Activated naive CD8-positive, alpha-beta T cell treated with anti-CD3 and anti-CD28 coated beads, Interleukin-2, amount 50 U/mL, for 24 hours (primary cell): ENCODE results near the gene F2.

Experiments
- ATAC-seq: fragments of 150-1000 bp; cut with Tn5 transposase; one replicate; pipeline ENCODE4 v1.10.0; 2021
- DNase-seq: peaks from one replicate; pipeline ENCODE4 v3.0.0; 2021
- H3K27ac Mint-ChIP-seq: one replicate; pipeline ENCODE4 v1.8.0; 2021; ENCODE audit warnings: mild to moderate bottlenecking, mixed read lengths
- H3K27me3 Mint-ChIP-seq: one replicate; pipeline ENCODE4 v1.8.0; 2021; ENCODE audit warnings: mixed read lengths
- H3K36me3 Mint-ChIP-seq: one replicate; pipeline ENCODE4 v1.8.0; 2021; ENCODE audit warnings: low read depth, mixed read lengths
- H3K4me1 Mint-ChIP-seq: one replicate; pipeline ENCODE4 v1.8.0; 2021; ENCODE audit warnings: mixed read lengths
- H3K4me3 Mint-ChIP-seq: one replicate; pipeline ENCODE4 v1.8.0; 2021; ENCODE audit warnings: mild to moderate bottlenecking, moderate library complexity, mixed read lengths
- H3K9me3 Mint-ChIP-seq: one replicate; pipeline ENCODE4 v1.8.0; 2021; ENCODE audit warnings: mixed read lengths

Gene F2

DNA sequence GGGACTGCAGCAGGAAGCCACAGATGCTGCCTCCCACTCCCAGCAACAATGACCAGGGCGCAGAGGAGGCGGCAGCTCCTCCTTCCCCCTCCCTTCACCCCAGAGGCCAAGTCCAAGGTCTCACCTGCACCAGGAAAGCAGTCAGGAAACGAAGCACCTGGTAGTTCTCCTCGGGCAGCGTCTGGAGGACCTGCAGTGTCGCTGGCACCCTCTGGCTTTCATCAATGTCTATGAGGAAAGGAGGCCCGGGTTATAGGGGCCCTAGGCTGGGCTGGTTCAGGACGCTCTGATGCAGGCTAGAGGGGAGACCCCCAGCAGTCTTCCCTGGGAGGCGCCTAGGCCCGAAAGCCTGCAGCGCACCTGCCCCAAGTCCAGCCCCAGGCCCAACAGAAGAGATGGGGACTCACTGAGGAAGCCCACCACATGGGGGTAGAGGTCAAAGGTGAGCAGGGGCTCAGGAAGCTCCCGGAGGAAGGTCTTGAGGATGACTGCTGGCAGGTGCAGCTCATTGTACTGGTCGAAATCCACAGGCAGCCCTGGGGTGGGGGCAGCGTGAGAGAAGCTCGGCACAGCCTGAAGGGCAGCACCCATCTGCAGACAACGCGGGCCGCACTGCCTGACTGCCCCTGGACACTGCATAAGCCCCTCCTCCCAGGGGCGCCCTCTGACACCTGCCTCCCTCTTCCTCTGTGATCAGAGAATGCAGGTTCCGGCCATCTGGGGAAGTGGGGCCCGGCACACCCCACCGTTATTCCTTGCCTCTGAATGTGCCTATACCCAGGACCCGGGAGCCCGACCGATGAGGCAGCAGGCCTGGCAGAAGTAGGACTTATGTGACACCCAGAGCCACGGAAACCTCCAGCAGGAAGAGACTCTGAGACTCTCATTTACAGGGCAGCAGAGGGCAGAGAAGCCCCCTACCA is 39.5 kb upstream of the F2 start:
- H3K9me3 Mint-ChIP-seq: no peaks in the 10 kb centered on the region
- no peak overlapping the region for H3K27ac Mint-ChIP-seq
- ATAC-seq (no peak), DNase-seq (no peak)
- no peak overlapping the region for H3K4me3 Mint-ChIP-seq
- no peaks in the 10 kb centered on the region for H3K27me3 Mint-ChIP-seq
- no peaks in the 10 kb centered on the region for H3K36me3 Mint-ChIP-seq
- H3K4me1 Mint-ChIP-seq: peaks cover 22% of the 10 kb centered on the region

GRCh38 chr11:46680164-46680760 is 38.8 kb upstream of the F2 start:
- H3K36me3 Mint-ChIP-seq: no peaks in the 10 kb centered on the region
- no peak for DNase-seq
- no peaks in the 10 kb centered on the region for H3K9me3 Mint-ChIP-seq
- H3K4me3 Mint-ChIP-seq: no peak overlapping the region
- no peak overlapping the region for H3K27ac Mint-ChIP-seq
- ATAC-seq: no peak
- no peaks in the 10 kb centered on the region for H3K27me3 Mint-ChIP-seq
- H3K4me1 Mint-ChIP-seq: peaks cover 15% of the 10 kb centered on the region

GRCh38 chr11:46680815-46681214 is 38.2 kb upstream of the F2 start:
- Mint-ChIP-seq H3K9me3 (no peaks in the 10 kb centered on the region), H3K4me3 (no peak overlapping the region), H3K4me1 (peaks cover 11% of the 10 kb centered on the region), H3K27me3 (no peaks in the 10 kb centered on the region), H3K27ac (no peak overlapping the region), H3K36me3 (no peaks in the 10 kb centered on the region)
- ATAC-seq (no peak), DNase-seq (no peak)

DNA sequence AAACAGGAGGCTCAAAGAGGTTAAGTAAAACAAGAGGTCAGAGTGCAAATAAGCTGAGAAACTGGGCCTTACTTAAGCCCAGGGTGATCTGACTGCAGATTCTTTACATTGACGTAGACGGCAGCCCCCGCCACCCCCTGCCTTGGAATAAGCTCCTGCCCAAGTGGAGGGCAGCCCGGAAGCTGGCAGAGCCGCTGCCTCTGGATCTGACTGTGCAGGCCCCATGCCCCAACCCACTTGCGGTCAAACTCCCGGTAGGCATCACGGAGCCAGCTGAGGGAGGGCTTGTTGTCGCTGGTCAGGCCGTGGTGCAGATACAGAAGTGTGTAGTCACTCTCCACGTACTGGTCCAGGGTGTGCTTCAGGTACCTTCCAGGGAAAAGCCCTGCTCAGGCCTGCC is 37.2 kb upstream of the F2 start:
- no peak for DNase-seq
- Mint-ChIP-seq H3K27me3 (no peaks in the 10 kb centered on the region), H3K4me1 (peaks cover 3% of the 10 kb centered on the region), H3K36me3 (peaks cover 3% of the 10 kb centered on the region), H3K27ac (no peak overlapping the region), H3K4me3 (no peak overlapping the region), H3K9me3 (no peaks in the 10 kb centered on the region)
- no peak for ATAC-seq

DNA sequence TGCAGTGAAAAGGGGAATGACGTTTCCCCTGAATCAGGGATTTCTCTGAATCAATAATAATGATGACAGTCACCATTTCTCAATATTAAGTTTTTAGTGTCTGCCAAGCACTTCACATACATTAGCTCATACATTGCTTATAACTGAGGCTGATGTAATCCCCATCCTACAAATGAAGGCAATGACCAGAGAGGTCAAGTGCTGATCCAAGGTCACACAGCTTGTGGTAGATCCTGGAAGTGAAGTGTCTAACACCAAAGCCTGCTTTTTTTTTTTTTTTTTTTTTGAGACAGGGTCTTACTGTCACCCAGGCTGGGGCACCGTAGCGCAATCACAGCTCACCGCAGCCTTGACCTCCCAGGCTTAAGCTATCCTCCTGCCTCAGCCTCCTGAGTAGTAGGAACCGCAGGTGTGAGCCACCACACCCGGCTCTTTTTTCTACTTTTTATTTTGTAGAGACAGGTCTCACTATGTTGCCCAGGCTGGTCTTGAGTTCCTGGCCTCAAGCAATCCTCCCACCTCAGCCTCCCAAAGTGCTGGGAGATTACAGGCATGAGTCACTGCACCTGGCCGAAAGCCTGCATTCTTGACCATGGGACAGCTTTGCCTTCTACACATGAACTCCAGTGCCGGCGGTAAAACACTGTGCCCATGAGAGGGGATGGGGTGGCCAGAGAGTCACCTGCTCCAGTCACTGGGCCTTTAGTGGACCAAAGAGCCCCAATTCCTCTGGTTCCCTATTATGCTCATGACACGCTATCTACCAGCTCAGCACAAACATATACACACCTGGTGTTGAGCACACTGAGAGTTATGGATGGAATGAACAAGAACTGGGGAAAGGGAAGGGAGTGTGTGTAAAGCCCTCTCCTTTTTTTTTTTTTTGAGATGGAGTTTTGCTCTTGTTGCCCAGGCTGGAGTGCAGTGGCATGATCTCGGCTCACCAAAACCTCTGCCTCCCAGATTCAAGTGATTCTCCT is 36.0 kb upstream of the F2 start:
- Mint-ChIP-seq H3K36me3 (peaks cover 3% of the 10 kb centered on the region), H3K27ac (no peak overlapping the region), H3K4me1 (no peaks in the 10 kb centered on the region), H3K9me3 (no peaks in the 10 kb centered on the region), H3K4me3 (no peak overlapping the region), H3K27me3 (no peaks in the 10 kb centered on the region)
- DNase-seq: no peak
- ATAC-seq: no peak

DNA sequence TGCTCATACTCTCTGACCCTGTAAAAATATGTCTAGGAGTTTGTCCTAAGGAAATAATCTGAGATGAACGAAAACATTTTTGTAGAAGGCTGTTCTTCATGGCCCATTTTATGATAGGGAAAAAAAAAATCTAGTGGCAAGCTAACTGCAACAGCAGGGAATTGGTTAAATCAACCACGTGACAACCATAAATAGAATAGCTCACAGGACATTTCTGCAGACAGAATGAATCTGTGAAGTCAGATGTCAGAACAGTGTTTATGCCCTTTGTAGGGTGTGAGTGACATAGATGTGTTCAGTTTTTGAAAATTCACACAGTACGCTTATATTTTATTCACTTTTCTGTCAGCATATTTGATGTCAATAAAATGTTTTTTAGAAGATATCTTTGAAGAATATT is 34.6 kb upstream of the F2 start:
- no peak overlapping the region for H3K4me3 Mint-ChIP-seq
- ATAC-seq: no peak
- peaks cover 7% of the 10 kb centered on the region for H3K36me3 Mint-ChIP-seq
- no peaks in the 10 kb centered on the region for H3K4me1 Mint-ChIP-seq
- no peak for DNase-seq
- H3K27me3 Mint-ChIP-seq: no peaks in the 10 kb centered on the region
- no peaks in the 10 kb centered on the region for H3K9me3 Mint-ChIP-seq
- no peak overlapping the region for H3K27ac Mint-ChIP-seq

- H3K4me3 Mint-ChIP-seq: no peak overlapping the region
- H3K9me3 Mint-ChIP-seq: no peaks in the 10 kb centered on the region
- DNase-seq: no peak
- H3K27me3 Mint-ChIP-seq: no peaks in the 10 kb centered on the region
- ATAC-seq: no peak
- no peaks in the 10 kb centered on the region for H3K4me1 Mint-ChIP-seq
- no peak overlapping the region for H3K27ac Mint-ChIP-seq
- H3K36me3 Mint-ChIP-seq: peaks cover 7% of the 10 kb centered on the region
Measured at GRCh38 chr11:46686886-46687795, 31.9 kb upstream of the F2 start.

- H3K4me1 Mint-ChIP-seq: peaks cover 4% of the 10 kb centered on the region
- H3K27ac Mint-ChIP-seq: no peak overlapping the region
- ATAC-seq: no peak
- no peaks in the 10 kb centered on the region for H3K9me3 Mint-ChIP-seq
- peaks cover 9% of the 10 kb centered on the region for H3K36me3 Mint-ChIP-seq
- no peaks in the 10 kb centered on the region for H3K27me3 Mint-ChIP-seq
- H3K4me3 Mint-ChIP-seq: no peak overlapping the region
- DNase-seq: no peak
Measured at GRCh38 chr11:46690702-46691101, 28.3 kb upstream of the F2 start.

- no peaks in the 10 kb centered on the region for H3K27me3 Mint-ChIP-seq
- peaks cover 8% of the 10 kb centered on the region for H3K36me3 Mint-ChIP-seq
- no peaks in the 10 kb centered on the region for H3K9me3 Mint-ChIP-seq
- ATAC-seq (no peak), DNase-seq (no peak)
- peaks cover 5% of the 10 kb centered on the region for H3K4me1 Mint-ChIP-seq
- H3K4me3 Mint-ChIP-seq: no peak overlapping the region
- H3K27ac Mint-ChIP-seq: no peak overlapping the region
Measured at GRCh38 chr11:46692450-46692849, 26.6 kb upstream of the F2 start.

DNA sequence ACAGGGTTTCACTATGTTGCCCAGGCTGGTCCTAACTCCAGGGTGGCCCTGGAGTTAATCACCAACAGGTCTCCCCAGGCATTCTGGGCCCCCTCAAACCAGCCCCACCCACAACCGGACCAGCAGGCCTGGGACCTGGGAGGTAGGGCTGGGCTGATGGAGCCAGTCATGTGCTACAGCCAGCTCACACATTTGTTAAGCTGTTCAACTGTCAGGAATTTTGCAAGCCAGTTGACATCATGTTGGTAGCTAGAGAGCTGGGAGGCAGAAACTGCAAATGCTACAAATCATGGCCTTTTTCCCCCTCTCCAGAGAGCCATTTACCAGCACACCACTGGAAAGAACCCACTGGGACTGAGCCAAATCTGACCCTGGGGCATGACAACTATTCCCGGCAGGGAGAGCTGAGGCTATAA is 25.4 kb upstream of the F2 start:
- H3K4me3 Mint-ChIP-seq: no peak overlapping the region
- no peaks in the 10 kb centered on the region for H3K9me3 Mint-ChIP-seq
- DNase-seq (no peak), ATAC-seq (no peak)
- no peaks in the 10 kb centered on the region for H3K27me3 Mint-ChIP-seq
- H3K36me3 Mint-ChIP-seq: peaks cover 8% of the 10 kb centered on the region
- H3K4me1 Mint-ChIP-seq: peaks cover 17% of the 10 kb centered on the region
- no peak overlapping the region for H3K27ac Mint-ChIP-seq

DNA sequence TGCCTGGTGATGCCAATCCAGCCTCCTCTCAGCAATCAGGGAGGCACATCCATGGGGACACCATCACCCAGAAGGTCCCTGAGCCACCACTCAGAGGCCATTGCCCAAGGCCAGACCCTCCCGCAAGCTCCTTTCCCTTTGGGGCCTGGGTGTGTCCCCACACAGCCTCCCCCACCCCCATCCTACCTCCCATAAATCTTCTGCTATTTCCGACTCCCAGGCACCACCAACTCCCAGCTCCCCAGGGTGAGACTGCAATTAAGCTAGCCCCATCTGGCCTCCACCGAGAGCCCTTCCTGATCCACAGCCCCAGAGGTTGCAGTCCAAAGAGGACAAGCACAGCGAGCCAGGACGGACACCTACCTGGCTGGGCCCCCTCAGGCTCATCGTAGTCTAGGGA is 24.9 kb upstream of the F2 start:
- Mint-ChIP-seq H3K27ac (no peak overlapping the region), H3K9me3 (no peaks in the 10 kb centered on the region), H3K4me1 (peaks cover 22% of the 10 kb centered on the region), H3K4me3 (no peak overlapping the region), H3K36me3 (peaks cover 6% of the 10 kb centered on the region), H3K27me3 (no peaks in the 10 kb centered on the region)
- DNase-seq (no peak), ATAC-seq (no peak)

DNA sequence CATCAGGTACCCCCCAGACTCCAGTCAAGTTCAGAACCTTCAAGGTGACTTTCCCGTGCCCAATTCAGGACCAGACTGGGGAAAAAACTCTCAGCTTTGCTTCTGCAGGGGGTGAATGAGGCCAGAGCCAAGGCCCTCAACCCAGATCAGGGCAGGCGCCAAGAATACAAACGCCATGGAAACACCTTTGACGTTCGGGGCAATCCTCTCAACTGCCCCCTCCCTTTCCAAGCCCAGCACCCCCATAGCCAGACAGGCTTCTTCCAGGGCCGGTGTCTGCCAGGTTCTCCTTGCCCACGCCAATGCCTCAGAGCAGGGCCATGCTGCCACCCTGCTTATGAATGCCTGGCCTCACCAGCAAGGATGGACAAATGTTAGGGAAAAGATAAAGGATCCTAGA is 24.4 kb upstream of the F2 start:
- peaks cover 26% of the 10 kb centered on the region for H3K4me1 Mint-ChIP-seq
- H3K4me3 Mint-ChIP-seq: no peak overlapping the region
- H3K27ac Mint-ChIP-seq: no peak overlapping the region
- no peaks in the 10 kb centered on the region for H3K9me3 Mint-ChIP-seq
- peaks cover 5% of the 10 kb centered on the region for H3K36me3 Mint-ChIP-seq
- no peak for DNase-seq
- no peak for ATAC-seq
- H3K27me3 Mint-ChIP-seq: no peaks in the 10 kb centered on the region

DNA sequence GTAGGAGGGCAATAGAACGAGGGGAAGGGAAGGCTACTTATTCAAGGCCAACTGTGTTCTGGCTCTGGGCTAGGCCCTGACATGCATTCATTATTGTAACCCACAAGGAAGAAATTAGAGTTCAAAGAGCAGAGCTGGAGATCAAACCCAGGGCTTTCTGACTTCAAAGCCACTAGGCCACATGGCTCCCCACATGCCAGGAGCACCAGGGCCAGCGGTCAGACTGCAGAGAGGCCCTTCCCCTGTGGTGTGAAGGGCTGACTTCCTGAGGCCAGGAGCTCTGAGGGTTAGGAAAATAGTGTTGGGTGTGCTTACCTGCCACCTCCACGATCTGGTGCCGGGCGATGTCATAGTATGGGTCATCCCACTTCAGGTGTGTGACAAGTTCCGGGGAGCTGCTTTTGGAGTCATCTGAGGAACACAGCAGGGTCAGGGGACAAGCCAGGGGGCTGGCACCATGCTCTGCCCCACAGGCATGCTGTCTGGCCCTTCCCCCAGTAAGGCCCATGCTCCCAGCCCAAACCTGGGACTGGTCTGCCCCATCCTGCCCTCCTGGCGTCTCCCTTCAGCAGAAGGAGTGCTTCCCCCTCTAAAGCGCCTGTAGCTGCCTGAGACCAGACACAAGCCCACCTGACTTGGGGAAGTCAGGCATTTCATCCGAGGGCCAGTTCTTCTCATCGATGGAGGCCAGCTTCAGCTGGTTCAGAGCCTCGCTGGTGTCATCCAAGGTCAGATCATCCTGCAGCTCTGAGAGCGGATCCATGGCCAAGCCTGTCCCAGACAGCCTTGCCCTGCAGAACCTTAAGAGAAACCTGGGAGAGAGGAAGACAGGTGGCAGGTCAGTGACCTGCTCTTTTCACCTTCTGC is 23.4 kb upstream of the F2 start:
- peaks cover 34% of the 10 kb centered on the region for H3K4me1 Mint-ChIP-seq
- no peaks in the 10 kb centered on the region for H3K9me3 Mint-ChIP-seq
- DNase-seq (no peak), ATAC-seq (no peak)
- H3K36me3 Mint-ChIP-seq: peaks cover 7% of the 10 kb centered on the region
- no peak overlapping the region for H3K27ac Mint-ChIP-seq
- H3K4me3 Mint-ChIP-seq: no peak overlapping the region
- H3K27me3 Mint-ChIP-seq: no peaks in the 10 kb centered on the region
